ENCODE measurements around the gene SST.

- TF ChIP-seq SMC3 (IDR thresholded peaks at IDR 0.05; ENCODE audit: borderline replicate concordance, low read length) (no peak), POLR2A (IDR thresholded peaks at IDR 0.05; ENCODE audit: low read depth, low read length) (no peak), YY1 (IDR thresholded peaks at IDR 0.05; ENCODE audit: low read depth, low read length) (no peak), EP300 (IDR thresholded peaks at IDR 0.05; ENCODE audit: borderline replicate concordance in 1 of 2, control insufficient read depth in 1 of 2, low read depth in 2 of 2, low read length in 2 of 2) (no peak), BHLHE40 (IDR thresholded peaks at IDR 0.05; ENCODE audit: borderline replicate concordance in 1 of 2, low read depth in 2 of 2, low read length in 1 of 2) (no peak), CHD4 (IDR thresholded peaks at IDR 0.05) (no peak)
- TF ChIP-seq, protein P1, sequence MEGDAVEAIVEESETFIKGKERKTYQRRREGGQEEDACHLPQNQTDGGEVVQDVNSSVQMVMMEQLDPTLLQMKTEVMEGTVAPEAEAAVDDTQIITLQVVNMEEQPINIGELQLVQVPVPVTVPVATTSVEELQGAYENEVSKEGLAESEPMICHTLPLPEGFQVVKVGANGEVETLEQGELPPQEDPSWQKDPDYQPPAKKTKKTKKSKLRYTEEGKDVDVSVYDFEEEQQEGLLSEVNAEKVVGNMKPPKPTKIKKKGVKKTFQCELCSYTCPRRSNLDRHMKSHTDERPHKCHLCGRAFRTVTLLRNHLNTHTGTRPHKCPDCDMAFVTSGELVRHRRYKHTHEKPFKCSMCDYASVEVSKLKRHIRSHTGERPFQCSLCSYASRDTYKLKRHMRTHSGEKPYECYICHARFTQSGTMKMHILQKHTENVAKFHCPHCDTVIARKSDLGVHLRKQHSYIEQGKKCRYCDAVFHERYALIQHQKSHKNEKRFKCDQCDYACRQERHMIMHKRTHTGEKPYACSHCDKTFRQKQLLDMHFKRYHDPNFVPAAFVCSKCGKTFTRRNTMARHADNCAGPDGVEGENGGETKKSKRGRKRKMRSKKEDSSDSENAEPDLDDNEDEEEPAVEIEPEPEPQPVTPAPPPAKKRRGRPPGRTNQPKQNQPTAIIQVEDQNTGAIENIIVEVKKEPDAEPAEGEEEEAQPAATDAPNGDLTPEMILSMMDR (IDR thresholded peaks at IDR 0.05 in 2 of 3, conservative IDR thresholded peaks at IDR 0.05 in 1 of 3; ENCODE audit: control insufficient read depth in 2 of 3, extremely low read depth in 1 of 3, insufficient read depth in 1 of 3, low read depth in 3 of 3, low read length in 3 of 3) = no peak
These were observed 45.6 kb downstream of the SST start for GRCh38 chr3:187624588-187624987.

Data from GM12878 (cell line).